BJ (cell line): Measurements from ENCODE around the gene ACSS2. TPM values are rescaled to one million over a fixed set of nuclear protein-coding genes. Genes with fewer than 3 reads are reported as not detected.

Experiments used
- CTCF ChIA-PET: fragments of 350-600 bp; formaldehyde crosslinking; extraction: SDS; loops from one replicate; lab custom pipeline; 2021; ENCODE audit warnings: antibody characterized with exemption, inconsistent platforms; lab: Yijun Ruan, JAX
- POLR2A ChIA-PET: fragments of 300-600 bp; sonication (Branson Sonifier 250); formaldehyde crosslinking; extraction: SDS; loops from one replicate; lab custom pipeline; 2021; ENCODE audit warnings: antibody characterized with exemption; lab: Charles Lee
- DNase-seq: peaks from one replicate; pipeline ENCODE4 v3.0.0-alpha.2; 2011; ENCODE audit warnings: low read depth
- H3K27me3 ChIP-seq: 2 replicates; pipeline ENCODE4 v1.6.0; 2011; ENCODE audit warnings: low read length; ENCODE audit not compliant: control insufficient read depth, insufficient read depth
- H3K36me3 ChIP-seq: 2 replicates; pipeline ENCODE4 v1.5.1; 2011; ENCODE audit warnings: low read length; ENCODE audit not compliant: control insufficient read depth, insufficient read depth
- H3K4me3 ChIP-seq: 2 replicates; pipeline ENCODE4 v1.5.1; 2011; ENCODE audit warnings: low read depth, mild to moderate bottlenecking, control low read depth, low read length
- CTCF ChIP-seq: IDR thresholded peaks from 2 replicates; pipeline ENCODE4 v1.5.1; 2011; ENCODE audit warnings: low read depth, mild to moderate bottlenecking, control low read depth, inconsistent platforms, low read length, moderate library complexity; ENCODE audit not compliant: insufficient read depth
- polyA plus RNA-seq: library from polyadenylated mRNA; depleted of rRNA; stranded (reverse); fragments of >200 nt; gene quantifications from 2 replicates; pipeline ENCODE4 v1.2.3, GENCODE V29; 2011

ACSS2 gene
- polyA plus RNA-seq, 1 experiment: 32.1 TPM

GRCh38 chr20:34922654-34923381 is 46.4 kb downstream of the ACSS2 start:
- CTCF ChIA-PET: interaction anchor here (1.6 kb wide), 1 partner anchor 15 kb away, joined by 3 read pairs; no protein-coding TSS in a partner anchor
- H3K36me3 ChIP-seq: peaks cover 8% of the 10 kb centered on the region
- POLR2A ChIA-PET: interaction anchor here (0.6 kb wide), 1 partner anchor 1008 kb away, joined by 4 read pairs; no protein-coding TSS in a partner anchor
- H3K4me3 ChIP-seq: no peak overlapping the region
- TF ChIP-seq CTCF: no peak
- DNase-seq: peak; percentile 76
- H3K27me3 ChIP-seq: no peaks in the 10 kb centered on the region

GRCh38 chr20:34923414-34923813 is 47.0 kb downstream of the ACSS2 start:
- TF ChIP-seq CTCF: no peak
- ChIA-PET POLR2A (interaction anchor here (0.6 kb wide), 1 partner anchor 1008 kb away, joined by 4 read pairs; no protein-coding TSS in a partner anchor), CTCF (interaction anchor here (1.6 kb wide), 1 partner anchor 16 kb away, joined by 3 read pairs; no protein-coding TSS in a partner anchor)
- Histone ChIP-seq H3K36me3 (peaks cover 8% of the 10 kb centered on the region), H3K4me3 (no peak overlapping the region), H3K27me3 (no peaks in the 10 kb centered on the region)
- DNase-seq: no peak

- Histone ChIP-seq H3K27me3 (no peaks in the 10 kb centered on the region), H3K4me3 (no peak overlapping the region), H3K36me3 (peaks cover 15% of the 10 kb centered on the region)
- CTCF ChIA-PET: no interaction called here
- no peak for DNase-seq
- TF ChIP-seq CTCF: no peak
- POLR2A ChIA-PET: no interaction called here
These were observed 48.9 kb downstream of the ACSS2 start for GRCh38 chr20:34925341-34925740.

- ChIA-PET CTCF (interaction anchor here (0.7 kb wide), 1 partner anchor 27 kb away, joined by 3 read pairs; no protein-coding TSS in a partner anchor), POLR2A (no interaction called here)
- TF ChIP-seq CTCF: no peak
- Histone ChIP-seq H3K27me3 (no peaks in the 10 kb centered on the region), H3K36me3 (peaks cover 15% of the 10 kb centered on the region), H3K4me3 (no peak overlapping the region)
- DNase-seq: no peak
These were observed 49.6 kb downstream of the ACSS2 start for GRCh38 chr20:34925981-34926380.

GRCh38 chr20:34926581-34926980 is 50.2 kb downstream of the ACSS2 start:
- TF ChIP-seq CTCF: no peak
- POLR2A ChIA-PET: no interaction called here
- H3K36me3 ChIP-seq: peaks cover 13% of the 10 kb centered on the region; the same call in 1 of the 2 replicates

More at GRCh38 chr20:34926581-34926980, 50.2 kb downstream of the ACSS2 start:
- Histone ChIP-seq H3K27me3 (no peaks in the 10 kb centered on the region), H3K4me3 (no peak overlapping the region)
- DNase-seq: no peak
- CTCF ChIA-PET: interaction anchor here (0.7 kb wide), 1 partner anchor 28 kb away, joined by 3 read pairs; no protein-coding TSS in a partner anchor
